GM21737 (cell line): ENCODE results near the gene PCCA.
"Not testable (repeated sequence)": the region's sequence is repeated elsewhere in the genome, so short reads cannot be mapped to it uniquely, and the experiment has no call there.

Experiments used
- ATAC-seq: cut with Tn5 transposase; IDR thresholded peaks from one replicate; pipeline ENCODE4 v1.9.1; 2021; ENCODE audit warnings: mild to moderate bottlenecking, moderate library complexity; ENCODE audit not compliant: unreplicated experiment

The PCCA gene

DNA sequence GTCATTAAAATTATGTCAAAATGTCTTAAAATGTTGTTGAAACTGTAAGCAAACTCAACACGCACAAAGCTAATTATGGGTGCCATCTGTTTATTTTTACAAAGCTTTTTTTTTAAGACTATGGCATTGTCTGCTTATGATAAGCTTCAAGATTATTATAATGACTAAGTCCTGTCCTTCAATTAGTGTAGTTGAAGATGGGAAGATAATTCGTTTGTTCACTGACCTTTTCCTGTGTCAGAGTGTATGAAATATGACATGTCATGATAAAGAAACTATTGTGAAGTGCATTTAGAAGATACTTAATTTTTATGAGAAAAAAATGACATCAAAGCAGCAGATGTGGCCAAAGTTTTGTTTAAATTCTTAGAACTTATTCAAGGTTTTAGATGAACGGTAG, 211.3 kb downstream of the PCCA start:
- no peak for ATAC-seq

DNA sequence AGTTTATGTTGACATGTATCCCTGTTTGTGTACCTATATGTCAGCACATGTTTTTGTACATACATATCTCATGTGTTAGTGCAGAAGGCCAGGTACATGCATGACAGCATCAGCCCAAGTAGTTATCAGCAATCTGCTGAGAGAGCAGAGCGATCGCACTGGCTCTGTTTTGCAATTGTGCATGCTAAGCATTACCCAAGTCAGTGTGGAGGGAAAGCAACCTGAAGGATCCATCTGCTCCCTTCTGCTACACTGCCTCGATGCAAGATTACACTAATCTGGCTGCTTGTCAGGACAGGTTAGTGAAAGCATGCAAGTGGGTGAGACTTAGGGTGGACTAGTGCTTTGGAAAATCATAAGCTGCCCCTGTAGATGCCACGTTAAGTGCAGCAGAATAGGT, 211.8 kb downstream of the PCCA start:
- no peak for ATAC-seq

DNA sequence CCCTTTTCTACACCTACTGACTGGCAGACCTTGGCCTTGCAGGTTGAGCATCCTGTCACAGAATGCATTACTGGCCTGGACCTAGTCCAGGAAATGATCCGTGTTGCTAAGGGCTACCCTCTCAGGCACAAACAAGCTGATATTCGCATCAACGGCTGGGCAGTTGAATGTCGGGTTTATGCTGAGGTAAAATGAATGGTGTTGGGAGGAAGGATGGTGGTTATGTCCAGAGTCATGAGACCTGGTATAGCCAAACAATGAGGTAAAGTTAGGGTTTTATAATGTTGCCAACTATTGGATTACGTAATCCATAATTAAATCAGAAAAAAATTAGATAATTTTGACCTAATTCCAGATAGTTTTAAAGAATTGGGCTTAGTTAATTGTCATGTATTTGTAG, 212.5 kb downstream of the PCCA start:
- ATAC-seq = no peak

DNA sequence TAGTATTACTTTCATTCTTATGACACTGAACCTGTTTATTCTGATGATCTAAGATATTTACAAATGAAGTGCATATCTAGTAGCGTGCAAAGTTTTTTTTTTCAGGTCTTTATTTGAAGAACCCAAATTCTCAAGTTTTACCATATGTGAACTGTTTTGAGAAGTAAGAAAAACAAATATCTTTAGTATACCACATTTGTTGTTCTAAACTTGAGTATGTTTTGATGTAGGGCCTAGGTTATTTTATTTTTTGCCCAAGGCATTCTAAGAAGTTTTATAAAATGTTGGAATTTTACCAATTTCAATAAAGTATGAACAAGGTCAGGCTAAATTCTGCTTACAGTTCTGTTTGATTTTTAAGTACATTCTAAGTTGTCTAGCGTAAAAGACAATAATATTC, 213.5 kb downstream of the PCCA start:
- no peak for ATAC-seq

DNA sequence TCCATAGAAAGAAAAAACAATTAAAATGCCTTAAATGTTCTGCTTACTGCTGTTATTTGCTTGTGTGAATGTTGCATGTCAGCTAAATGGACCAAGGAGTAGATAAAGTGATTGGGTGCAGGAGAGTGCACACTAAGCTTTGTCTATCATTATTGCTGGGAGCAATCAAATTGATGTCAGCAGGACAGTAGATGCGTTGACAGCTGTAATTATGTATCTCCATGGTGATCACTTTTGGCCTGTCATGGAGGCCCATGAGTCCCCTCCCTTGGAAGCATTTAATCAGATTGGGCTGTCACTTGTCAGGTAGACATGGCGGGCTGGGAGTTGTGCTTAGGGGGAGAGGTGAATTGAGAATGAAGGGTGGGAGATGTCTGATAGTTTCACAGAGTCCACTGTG, 215.3 kb downstream of the PCCA start:
- no peak for ATAC-seq

DNA sequence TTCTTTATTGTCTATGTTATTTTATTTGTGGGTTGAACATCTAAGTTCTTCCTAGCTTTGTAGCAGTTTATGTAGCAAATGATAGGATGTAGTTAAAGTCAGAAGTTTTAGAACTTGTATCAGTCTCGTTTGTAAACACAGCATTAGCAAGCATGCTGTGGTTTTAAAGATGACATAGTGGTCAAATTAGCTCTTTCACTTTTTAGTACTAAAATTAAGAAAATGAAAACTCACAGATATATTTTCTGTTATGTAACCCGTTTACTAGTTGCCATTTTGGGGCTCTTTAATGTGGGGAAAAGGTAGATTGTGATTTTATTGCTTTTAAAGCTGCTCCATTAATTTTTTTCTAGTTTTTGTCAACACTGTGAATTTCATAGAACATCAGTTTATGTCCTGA, 216.5 kb downstream of the PCCA start:
- ATAC-seq = no peak

DNA sequence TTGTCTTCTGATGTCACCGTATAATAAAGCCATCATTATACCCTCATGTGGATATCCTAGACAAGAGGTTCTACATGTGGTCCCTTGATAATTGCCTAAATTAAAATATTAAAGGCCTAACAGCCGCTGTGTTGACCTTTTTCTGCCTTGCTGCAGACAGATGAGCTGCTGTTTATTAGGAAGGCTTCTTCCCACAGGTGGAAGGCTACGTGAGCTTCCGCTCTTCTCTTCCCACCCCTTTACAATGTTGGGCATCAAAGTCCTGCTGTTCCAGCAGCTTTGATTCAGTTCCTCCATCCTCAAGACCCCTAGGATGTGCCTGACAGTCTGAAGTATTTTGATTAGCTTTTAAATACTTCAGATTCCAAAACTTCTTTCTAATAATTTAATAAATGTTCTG, 217.1 kb downstream of the PCCA start:
- no peak for ATAC-seq

DNA sequence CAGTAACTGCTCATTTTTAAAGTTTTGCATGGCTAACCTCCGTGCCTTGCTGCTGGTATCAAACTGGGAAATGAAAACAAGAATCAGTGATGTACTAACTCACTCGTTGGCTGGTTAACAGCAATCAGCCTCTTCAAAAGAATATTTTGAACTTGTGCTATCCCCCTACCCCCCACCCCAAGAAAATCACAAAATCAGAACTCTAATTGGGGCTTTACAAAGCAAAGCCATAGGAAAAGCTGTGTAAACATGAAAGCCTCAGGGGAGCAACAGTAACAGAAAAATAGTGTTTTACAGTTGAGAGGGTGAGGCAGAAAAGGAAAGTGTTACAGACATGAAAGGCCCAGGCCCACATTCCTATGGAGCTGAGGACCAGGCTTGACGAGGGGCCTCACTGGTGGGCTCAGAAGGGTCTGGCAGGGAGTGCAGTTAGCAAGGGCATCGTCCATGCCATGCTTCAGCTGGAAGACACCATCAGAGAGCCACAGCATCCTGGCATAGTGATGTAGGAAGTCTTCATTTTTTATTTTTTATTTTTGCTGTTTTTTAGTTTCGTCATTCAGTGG, 217.6 kb downstream of the PCCA start:
- ATAC-seq = no peak

DNA sequence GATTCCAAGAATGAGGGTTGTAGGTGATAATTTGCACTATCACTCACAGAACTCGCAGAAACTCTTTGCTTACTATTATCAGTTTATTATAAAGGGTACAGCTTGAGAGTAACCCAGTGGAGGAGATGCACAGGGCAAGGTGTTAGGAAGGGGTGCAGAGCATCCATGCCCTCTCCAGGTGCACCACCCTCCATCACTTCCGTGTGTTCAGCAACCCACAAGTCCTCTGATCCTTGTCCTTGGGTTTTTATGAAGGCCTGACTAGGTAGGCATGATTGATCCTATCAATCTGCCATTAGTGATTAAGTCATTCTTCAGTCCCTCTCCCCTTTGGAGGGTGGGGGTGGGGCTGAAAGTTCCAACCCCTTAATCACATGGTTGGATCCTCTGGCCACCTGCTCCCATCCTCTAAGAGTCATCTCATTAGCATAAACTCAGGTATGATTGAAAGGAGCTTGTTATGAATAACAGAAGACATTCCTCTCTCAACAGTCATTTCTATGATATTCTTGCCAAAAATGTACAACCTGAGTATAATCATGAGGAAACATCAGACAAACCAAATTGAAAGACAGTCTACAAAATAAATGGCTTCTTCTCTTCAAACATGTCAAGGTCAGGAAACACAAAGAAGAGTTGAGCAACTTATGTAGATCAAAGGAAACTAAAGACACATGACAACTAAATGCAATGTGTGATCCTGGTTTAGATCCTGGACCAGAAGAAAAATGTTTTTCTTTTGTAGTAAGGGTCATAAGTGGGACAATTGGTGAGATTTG, 225.4 kb downstream of the PCCA start:
- no peak for ATAC-seq

DNA sequence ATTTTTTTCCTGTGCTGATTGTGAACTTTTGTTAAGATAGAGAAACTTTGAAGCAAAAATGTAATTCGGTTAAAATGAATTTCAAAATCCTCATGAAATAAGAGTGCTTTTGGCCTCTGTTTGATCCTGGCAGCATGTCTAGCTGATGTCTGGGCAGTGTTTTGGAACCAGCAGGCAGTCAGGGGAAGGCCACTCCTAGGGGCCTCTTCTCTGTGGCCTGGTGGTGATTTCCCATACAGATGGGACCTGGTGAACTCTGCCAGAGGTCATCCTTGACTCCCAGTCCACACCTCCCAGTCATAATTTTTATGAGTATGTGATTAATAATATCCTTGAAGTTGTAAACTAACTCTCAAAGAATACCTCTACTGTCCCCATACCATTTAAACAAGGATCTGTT, 226.6 kb downstream of the PCCA start:
- no peak for ATAC-seq

DNA sequence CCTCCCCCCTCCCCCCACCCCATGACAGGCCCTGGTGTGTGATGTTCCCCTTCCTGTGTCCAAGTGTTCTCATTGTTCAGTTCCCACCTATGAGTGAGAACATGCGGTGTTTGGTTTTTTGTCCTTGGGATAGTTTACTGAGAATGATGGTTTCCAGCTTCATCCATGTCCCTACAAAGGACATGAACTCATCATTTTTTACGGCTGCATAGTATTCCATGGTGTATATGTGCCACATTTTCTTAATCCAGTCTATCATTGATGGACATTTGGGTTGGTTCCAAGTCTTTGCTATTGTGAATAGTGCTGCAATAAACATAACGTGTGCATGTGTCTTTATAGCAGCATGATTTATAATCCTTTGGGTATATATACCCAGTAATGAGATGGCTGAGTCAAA, 229.6 kb downstream of the PCCA start:
- not testable (repeated sequence) for ATAC-seq

DNA sequence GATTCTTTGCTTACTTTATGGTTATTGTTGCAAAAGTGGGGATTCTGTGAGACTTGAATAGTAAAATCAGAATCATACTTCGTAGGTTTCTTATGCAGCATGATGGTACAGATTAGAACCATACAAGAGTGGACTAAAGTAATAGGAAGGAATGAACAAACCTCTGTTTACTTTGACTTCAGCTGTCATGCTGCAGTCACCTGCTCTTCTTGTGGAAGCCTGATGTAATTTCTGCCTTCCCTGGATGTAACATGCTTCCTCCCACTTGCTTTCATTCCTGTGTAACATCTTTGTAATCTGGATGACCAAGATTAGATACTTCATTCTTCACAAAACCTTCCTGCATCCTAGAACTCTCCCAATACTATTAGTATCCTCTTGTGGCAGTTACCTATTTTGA, 235.0 kb downstream of the PCCA start:
- no peak for ATAC-seq

DNA sequence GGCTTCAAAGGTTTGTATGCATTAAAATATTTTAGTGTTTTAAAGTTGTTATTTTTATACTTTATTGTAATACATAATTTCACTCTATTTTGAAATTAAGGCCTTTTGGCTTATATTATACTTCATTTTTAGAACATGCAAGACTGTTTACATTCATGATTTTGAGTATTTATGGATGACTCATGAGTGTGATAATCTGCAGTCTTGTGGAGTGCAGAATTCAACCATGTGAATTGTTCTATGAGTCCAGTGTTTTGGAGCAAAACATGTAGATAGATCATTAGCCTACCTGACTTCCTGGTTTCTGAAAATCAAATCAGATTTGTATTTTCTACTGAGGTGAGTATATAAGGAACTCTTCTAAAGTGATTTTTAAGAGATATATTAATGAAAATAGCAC, 241.8 kb downstream of the PCCA start:
- no peak for ATAC-seq

DNA sequence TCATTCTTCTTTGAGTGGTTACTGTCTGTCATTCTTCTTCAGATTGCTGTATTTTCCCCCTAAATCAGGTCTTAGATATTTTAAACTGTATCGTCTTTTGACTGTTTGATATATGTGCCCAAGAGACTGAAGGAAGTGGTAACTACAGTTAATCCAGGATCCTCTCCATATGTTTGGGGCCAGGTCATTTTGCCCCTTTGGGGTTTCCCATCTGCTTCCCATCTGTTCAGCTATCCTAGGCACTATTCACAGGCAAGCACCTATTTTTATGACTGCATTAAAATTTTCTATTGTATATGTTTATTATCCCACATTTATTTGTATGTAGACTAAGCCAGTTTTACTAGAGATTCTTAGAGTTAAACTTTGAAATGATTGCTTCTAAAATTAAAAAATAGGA, 244.2 kb downstream of the PCCA start:
- no peak for ATAC-seq

DNA sequence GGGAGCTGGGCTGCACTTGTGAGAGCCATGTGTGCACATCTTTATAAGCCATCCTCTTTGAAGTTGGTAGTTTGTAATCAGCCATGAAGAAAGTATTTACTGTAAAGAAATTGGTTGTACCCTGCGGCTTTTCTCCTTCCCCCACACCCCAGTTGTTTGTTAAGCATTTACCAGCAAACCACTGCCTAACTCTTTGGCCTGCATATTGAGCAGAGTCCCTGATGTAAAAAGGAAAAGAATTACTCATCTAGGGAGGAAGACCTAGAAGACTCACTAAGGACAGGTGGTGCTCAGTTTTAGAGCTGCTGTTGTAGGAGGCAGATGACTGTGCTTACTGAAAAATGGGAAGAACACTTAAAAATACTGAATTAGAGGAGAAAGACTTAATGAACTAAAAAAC, 245.3 kb downstream of the PCCA start:
- no peak for ATAC-seq

DNA sequence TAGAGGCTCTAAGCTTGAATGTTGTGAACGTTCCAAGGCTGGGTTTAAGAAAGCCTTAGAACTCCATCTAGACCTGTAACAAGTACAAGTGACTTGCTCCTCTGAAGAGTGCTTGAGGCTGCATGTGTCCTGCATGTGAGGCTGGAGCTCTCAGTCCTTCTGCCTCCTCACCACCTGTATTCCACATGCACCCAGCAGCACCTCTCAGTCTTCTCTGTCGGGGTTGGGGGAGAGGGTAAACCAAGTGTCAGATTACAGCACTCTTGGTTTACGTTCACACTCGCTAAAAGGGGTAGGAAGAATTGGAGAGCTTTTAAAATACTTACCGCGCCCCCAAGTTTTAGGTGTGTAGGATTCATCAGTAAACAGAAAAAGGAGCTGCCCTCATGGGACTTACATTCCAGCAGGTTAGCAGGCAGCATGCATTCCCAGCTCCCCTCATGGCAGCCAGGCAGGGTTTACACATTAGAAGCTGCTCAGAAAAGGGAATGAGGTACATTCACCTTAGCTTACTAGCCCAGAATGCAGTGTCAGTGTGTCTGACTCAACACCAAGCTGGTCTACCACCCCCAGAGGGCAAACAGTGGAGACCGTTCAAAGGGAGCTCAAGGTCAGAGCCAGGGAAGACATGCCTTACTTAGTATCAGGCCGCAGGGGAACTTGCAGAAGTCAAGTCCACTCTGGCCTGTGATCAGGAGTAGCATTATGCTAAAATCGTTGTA, 248.1 kb downstream of the PCCA start:
- no peak for ATAC-seq

DNA sequence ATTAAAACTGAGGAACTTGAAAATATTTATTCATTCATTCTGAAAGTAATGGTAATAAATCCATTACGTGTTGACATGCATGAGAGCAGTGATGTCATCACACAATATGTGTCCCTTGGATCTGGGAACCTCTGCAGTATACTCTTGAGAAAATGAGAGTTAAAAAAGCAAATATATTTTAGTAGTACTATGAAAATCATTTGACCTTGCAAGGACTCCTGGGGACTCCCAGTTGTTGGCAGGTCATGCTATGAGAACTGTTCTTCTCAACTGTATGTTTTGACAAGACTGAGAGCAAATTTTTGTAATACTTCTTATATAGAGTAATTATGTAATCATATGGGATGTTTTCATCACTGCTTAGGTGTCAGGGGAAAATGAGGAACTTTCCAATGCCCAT, 249.4 kb downstream of the PCCA start:
- ATAC-seq = no peak

DNA sequence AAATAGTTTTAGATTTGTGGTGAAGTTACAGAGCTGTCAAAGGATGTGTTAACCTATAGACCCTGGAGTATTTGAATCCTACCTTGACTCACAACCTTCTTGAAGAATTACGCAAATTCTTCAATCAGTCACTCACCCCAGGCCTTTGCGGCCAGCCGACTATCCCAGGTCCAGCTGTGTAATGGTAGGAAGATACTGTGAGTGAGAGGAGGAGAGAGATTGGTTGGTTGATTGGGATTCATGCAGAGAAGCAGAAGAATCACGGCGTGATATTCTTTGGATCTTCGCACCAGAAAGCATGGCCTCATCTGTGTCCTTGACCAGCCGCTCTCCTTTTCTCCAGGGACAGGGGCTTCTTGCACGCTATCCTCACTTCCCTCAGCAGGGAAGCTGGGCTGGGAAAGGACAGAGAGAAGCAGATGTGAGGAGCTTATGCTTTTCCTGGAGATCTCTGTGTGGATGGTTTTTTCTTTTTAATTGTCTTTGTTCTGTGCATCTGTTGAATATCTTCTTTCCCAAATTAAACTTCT, 250.6 kb downstream of the PCCA start:
- ATAC-seq = no peak

DNA sequence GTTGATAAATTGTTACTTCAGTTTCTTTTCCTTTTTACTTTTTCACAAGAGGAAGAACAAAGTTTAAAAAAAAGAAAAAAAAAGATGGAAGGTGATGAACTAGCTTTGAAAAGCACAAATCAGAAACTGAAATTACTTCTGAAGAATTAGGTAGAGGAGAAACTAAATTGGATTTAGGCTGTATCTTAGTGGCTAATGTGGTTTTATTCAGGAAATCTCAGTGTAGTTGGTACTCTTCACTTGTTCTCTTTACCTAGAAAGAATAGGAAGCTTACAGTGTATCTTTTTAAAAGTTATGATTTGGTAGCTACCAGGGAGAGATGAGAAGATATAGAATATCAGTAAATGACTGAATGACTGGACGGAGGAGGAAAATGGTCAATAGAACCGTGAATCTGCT, 252.0 kb downstream of the PCCA start:
- ATAC-seq = no peak

DNA sequence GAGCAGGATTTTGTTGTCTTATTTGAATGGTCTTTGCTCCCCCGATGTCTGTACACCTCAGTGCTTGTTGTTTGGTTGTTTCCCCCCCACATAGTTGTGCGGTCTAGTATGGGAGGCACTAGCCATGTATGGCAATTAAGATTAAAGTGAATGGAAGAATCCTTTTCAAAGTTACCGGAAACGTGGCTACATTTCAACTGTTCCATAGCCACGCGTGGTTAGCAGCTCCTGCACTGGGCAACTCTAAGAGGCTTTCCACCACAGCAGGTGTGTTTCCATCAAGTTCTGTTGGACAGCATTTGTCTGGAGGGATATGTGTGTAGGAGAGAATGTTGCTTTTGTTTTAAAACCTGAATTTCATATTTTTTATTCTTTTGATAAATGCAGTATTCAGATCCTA, 252.4 kb downstream of the PCCA start:
- no peak for ATAC-seq

DNA sequence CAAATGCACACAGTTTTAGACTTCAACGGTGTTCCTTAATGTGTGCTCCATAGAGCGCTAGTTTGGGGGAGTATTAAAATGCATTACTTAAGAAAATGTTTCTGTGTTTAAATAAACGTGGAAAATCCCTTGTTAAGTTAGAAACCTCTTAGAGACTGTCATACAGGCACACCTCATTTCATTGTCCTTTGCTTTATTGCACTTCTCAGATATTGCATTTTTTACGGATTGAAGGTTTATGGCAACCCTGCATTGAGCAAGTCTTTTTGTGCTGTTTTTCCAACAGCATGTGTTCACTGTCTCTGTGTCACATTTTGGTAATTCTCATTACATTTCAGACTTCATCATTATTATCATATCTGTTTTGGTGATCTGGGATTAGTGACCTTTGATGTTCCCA, 255.7 kb downstream of the PCCA start:
- no peak for ATAC-seq

DNA sequence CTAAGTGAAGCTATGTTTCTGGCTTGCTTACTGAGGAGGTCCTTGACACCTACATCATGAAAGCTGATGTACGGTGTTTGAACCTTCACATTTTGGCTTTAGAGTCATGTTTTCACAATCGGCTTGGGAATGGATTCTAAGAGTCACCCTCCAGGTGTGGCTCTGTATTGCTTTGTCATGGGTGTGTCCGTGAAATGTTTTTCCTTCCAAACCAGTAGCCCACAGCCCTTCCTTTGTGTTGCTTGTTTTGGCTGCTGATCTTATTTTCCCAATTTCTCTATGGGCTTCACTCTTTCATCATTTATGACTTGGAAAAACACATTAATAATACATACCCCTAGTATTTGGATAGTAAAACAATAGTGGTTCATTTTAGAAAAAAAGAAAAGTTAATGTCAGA, 259.1 kb downstream of the PCCA start:
- ATAC-seq = no peak
